Esophagus squamous epithelium (tissue), 5 donors: ENCODE results near the gene LRCOL1. TPM values are rescaled to one million over a fixed set of nuclear protein-coding genes. Genes with fewer than 3 reads are reported as not detected.
"Not testable (repeated sequence)": the region's sequence is repeated elsewhere in the genome, so short reads cannot be mapped to it uniquely, and the experiment has no call there.

Source experiments
- DNase-seq: peaks from one replicate; lab custom pipeline; 2025; lab: John Stamatoyannopoulos, UW
- H3K27ac ChIP-seq, 4 donors: fragments of 200-600 bp; sonication (generic); one replicate each; pipeline ENCODE4 v1.5.1; 2016 to 2019; ENCODE audit warnings: mild to moderate bottlenecking in 1 of 4
- H3K27me3 ChIP-seq, 4 donors: fragments of 200-600 bp; sonication (generic); 1 replicate in 3 of 4; 2 replicates in 1 of 4; pipeline versions ENCODE4 v1.5.1 to v1.6.0; 2017 to 2021; ENCODE audit warnings: antibody characterized with exemption in 1 of 4
- H3K36me3 ChIP-seq, 3 donors: fragments of 200-600 bp; sonication (generic); one replicate each; pipeline ENCODE4 v1.5.1; 2016 to 2019
- H3K4me1 ChIP-seq, 3 donors: fragments of 200-600 bp; sonication (generic); one replicate each; pipeline ENCODE4 v1.5.1; 2017 to 2019
- H3K4me3 ChIP-seq, 4 donors: fragments of 200-600 bp; sonication (generic); 1 replicate in 3 of 4; 2 replicates in 1 of 4; pipeline ENCODE4 v1.5.1; 2016 to 2019; ENCODE audit warnings: mild to moderate bottlenecking in 2 of 4, moderate library complexity in 1 of 4
- H3K9me3 ChIP-seq, 3 donors: fragments of 200-600 bp; sonication (generic); one replicate each; pipeline ENCODE4 v1.5.1; 2016 to 2019
- CTCF ChIP-seq, 6 experiments: fragments of 450-650 bp in 4 of 6; fragments of 200-600 bp in 2 of 6; sonication (generic) in 2 of 6; IDR thresholded peaks; one replicate each; pipeline ENCODE4 v1.5.1; 2016 to 2019; ENCODE audit warnings: antibody characterized with exemption in 6 of 6, mild to moderate bottlenecking in 4 of 6, moderate library complexity in 4 of 6
- POLR2A ChIP-seq, 4 donors: fragments of 450-650 bp; IDR thresholded peaks; one replicate each; pipeline ENCODE4 v1.6.1; 2017; ENCODE audit warnings: antibody characterized with exemption in 4 of 4, mild to moderate bottlenecking in 4 of 4, moderate library complexity in 3 of 4
- WGBS, 2 donors: methylation state at CpG; one replicate each; pipeline ENCODE4 v1.1.5; 2018; 5-methylcytosine and 5-hydroxymethylcytosine counted together
- intact Hi-C: fragments of 100-400 bp; cut with DNase I; formaldehyde crosslinking; loops from one replicate; pipeline ENCODE4 v1.15.0; 2022
- total RNA-seq, 4 donors: library from RNA; depleted of rRNA; stranded (reverse); fragments of >200 nt; gene quantifications; one replicate each; pipeline ENCODE4 v1.1.0, GENCODE V29; 2016
- donor health status: DM: yes; HTN: yes; CAD: no.

LRCOL1 gene
- total RNA-seq, 4 donors from 2014 or later, result 1.5 TPM; not detected in 3

DNA sequence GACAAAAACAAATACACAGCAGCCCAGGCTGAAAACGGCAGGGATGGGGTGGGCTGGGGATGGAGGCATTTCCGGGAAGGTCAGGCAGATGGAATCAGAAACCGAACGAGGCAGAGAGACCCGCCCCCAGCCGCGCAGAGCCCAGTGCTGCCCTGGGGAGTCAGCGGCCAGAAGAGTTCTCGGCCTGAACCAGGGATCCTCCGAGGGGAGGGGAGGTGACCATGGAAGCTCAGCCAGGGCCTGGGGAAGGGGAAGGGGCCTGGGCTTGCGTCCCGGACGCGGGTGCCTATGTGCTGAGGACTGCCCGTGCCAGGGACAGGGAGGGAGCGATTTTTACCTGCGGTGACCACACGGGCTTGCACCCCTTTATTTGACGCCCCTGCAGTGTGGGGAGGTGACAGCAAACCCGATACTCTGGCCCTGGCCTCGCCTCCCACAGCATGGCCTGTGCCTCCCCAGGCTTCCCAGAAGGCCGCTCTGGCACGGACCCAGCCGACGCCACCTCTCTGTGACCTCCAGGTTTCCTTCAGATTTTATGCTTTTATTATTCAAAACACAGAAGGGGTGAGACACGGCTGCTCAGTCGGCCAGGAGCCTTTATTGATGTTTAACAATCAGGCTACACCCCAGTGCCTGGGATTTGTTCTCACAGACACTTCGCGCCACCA, 7.7 kb downstream of the LRCOL1 start:
- intact Hi-C loops, result no loop called here
- peaks cover 8 to 48% (median 12%) of the 10 kb centered on the region in 3 donors for H3K4me1 ChIP-seq
- H3K9me3 ChIP-seq, result no peaks in the 10 kb centered on the region
- H3K4me3 ChIP-seq, result peak overlapping the region in 3 of 4 donors; percentile 29 to 57 (median 42)
- H3K36me3 ChIP-seq, result no peaks in the 10 kb centered on the region
- H3K27me3 ChIP-seq, result peaks cover 0 to 81% (median 5%) of the 10 kb centered on the region in 4 donors
- H3K27ac ChIP-seq, result peak overlapping the region in 3 of 4 donors; percentile 56 to 82 (median 76)
- 38 to 43% methylated on average over 10 to 25 of the region's 29 CpGs for WGBS, 2 donors
- DNase-seq, result no peak
- no peak for TF ChIP-seq POLR2A (IDR thresholded peaks at IDR 0.05)
- TF ChIP-seq CTCF (IDR thresholded peaks at IDR 0.05), result no peak

DNA sequence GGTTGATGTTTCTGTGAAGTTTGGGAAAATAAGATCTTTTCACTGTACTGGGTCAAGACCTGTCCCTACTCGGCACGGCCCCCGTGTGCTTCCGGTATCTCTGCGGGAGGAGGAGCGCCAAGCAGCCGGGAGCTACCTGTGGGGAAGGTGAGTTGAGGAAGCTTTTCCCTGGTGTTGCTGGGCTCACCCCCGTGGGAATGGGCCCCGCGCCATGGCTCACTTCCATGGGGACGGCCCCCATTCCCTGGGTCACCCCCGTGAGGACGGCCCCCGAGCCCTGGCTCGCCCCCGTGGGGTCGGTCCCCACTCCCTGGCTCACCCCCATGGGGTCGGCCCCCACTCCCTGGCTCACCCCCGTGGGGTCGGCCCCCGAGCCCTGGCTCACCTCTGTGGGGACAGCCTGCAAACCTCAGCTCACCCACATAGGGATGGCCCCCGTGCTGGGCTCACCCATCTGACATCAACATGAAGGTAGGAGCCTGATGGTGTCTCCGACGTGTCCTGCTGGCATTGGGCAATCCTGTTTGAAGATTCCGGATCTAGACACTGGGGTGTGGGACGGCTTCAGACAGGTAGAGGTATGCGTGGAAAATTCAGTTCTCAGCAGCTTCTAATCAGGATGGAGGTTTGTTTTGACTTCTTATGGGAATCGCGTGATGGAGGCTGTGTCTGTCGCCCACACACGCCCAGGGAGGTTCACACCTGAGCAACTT, 9.1 kb downstream of the LRCOL1 start:
- WGBS, 2 donors, result 72 to 88% methylated on average over 5 to 6 of the region's 31 CpGs
- TF ChIP-seq CTCF (IDR thresholded peaks at IDR 0.05) (no peak), POLR2A (IDR thresholded peaks at IDR 0.05) (no peak)
- H3K9me3 ChIP-seq, result no peaks in the 10 kb centered on the region
- H3K27me3 ChIP-seq, result peaks cover 0 to 69% (median 5%) of the 10 kb centered on the region in 4 donors
- peak overlapping the region in 2 of 4 donors; percentile 46 to 55 for H3K27ac ChIP-seq
- H3K4me1 ChIP-seq, result peaks cover 8 to 53% (median 12%) of the 10 kb centered on the region in 3 donors
- peak overlapping the region in 3 of 4 donors; percentile 37 to 56 (median 47) for H3K4me3 ChIP-seq
- intact Hi-C loops, result no loop called here
- no peaks in the 10 kb centered on the region for H3K36me3 ChIP-seq
- no peak for DNase-seq

DNA sequence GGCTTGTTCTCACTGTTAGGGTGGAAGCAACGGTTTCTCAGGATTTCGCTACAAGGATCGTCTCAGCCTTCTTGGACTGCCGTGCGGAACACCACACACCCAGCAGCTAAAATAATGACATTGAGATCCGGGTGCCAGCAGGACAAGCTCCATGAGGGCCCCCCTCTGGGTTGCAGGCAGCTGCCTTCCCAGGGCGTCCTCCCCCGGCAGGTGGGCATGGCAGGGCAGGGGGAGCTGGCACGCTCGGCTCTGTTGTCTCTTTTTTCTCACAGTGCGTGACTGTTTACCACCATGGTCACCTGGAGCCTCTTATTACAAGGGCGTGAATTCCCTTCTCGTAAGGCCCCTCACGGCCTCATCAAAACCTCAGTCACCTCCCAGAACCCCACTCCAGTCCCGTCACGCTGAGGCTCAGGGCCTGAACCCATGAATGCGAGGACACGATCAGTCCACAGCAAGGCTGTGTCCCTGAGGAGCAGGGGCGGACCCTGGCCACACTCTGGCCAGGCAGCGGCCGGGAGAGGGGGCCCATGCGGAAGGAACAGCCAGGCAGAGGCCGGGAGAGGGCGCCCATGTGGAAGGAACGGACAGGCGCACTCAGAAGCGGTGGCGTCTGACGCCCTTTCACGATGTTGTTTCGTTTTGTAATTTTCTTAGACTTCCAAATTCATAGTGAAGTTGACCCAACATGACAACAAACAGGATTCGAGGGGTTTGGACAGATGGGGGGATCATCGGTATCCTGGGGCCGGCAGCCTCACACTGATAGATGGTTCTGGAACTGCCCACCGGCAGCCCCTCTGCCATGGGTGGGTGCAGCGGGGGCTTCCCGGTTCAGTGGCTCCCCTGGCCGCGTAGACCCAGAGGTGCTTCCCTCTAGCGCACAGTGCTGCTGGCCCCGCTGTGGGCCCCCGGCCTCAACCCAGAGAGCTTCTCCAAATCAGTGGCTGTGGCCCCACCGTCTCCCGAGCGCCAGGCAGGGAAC, 10.0 kb downstream of the LRCOL1 start:
- Histone ChIP-seq H3K4me1 (peaks cover 8 to 53% (median 12%) of the 10 kb centered on the region in 3 donors), H3K36me3 (no peaks in the 10 kb centered on the region), H3K27ac (peak overlapping the region in 3 of 4 donors; percentile 6 to 55 (median 46)), H3K9me3 (no peaks in the 10 kb centered on the region), H3K4me3 (peak overlapping the region; percentile 15 to 56 (median 42)), H3K27me3 (peaks cover 0 to 65% (median 5%) of the 10 kb centered on the region in 4 donors)
- intact Hi-C loops, result no loop called here
- 27 to 37% methylated on average over 21 to 22 of the region's 45 CpGs for WGBS, 2 donors
- TF ChIP-seq POLR2A (IDR thresholded peaks at IDR 0.05) (no peak), CTCF (IDR thresholded peaks at IDR 0.05) (peak in 5 of 6 experiments; percentile 43 to 51 (median 46))
- DNase-seq, result no peak

DNA sequence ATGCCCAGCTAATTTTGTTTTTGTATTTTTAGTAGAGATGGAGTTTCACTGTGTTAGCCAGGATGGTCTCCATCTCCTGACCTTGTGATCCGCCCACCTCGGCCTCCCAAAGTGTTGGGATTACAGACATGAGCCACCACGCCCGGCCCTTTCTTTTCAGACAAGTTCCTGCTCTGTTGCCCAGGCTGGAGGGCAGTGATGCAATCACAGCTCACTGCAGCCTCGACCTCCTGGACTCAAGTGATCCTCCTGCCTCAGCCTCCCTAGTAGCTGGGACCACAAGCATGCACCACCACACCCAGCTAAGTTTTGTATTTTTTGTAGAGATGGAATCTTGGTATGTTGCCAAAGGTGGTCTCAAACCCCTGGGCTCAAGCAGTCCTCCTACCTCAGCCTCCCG, 10.9 kb downstream of the LRCOL1 start:
- intact Hi-C loops, H3K4me3 ChIP-seq, H3K36me3 ChIP-seq, H3K27ac ChIP-seq, H3K9me3 ChIP-seq, DNase-seq: not testable (repeated sequence)
- H3K27me3 ChIP-seq, result peaks cover 0 to 56% (median 5%) of the 10 kb centered on the region in 4 donors
- H3K4me1 ChIP-seq, result peaks cover 8 to 49% (median 12%) of the 10 kb centered on the region in 3 donors
- WGBS, 2 donors, result 59 to 73% methylated on average over 6 of the region's 6 CpGs
